ENCODE results near the gene GTPBP1.

Gene GTPBP1

GRCh38 chr22:38704654-38705234 is 1.0 kb upstream of the GTPBP1 start:
- no peak for DNase-seq

GRCh38 chr22:38706101-38706900 is 557 bp downstream of the GTPBP1 start:
- DNase-seq, result peak; percentile 27

GRCh38 chr22:38706901-38707195 is 1.1 kb downstream of the GTPBP1 start:
- no peak for DNase-seq

- no peak for DNase-seq
Measured at GRCh38 chr22:38707346-38707745, 1.6 kb downstream of the GTPBP1 start.

- DNase-seq, result no peak
Measured at GRCh38 chr22:38707984-38708383, 2.2 kb downstream of the GTPBP1 start.

- no peak for DNase-seq
Measured at GRCh38 chr22:38709306-38709705, 3.6 kb downstream of the GTPBP1 start.

GRCh38 chr22:38710351-38710750 is 4.6 kb downstream of the GTPBP1 start:
- no peak for DNase-seq

- no peak for DNase-seq
Measured at GRCh38 chr22:38710866-38711265, 5.1 kb downstream of the GTPBP1 start.

GRCh38 chr22:38712486-38713207 is 6.9 kb downstream of the GTPBP1 start:
- no peak for DNase-seq

GRCh38 chr22:38713921-38714320 is 8.2 kb downstream of the GTPBP1 start:
- DNase-seq, result no peak

GRCh38 chr22:38715176-38715764 is 9.5 kb downstream of the GTPBP1 start:
- no peak for DNase-seq

- DNase-seq, result no peak
Measured at GRCh38 chr22:38715852-38716251, 10.1 kb downstream of the GTPBP1 start.

- no peak for DNase-seq
Measured at GRCh38 chr22:38716271-38716670, 10.5 kb downstream of the GTPBP1 start.

GRCh38 chr22:38716826-38717225 is 11.1 kb downstream of the GTPBP1 start:
- no peak for DNase-seq

GRCh38 chr22:38717244-38717643 is 11.5 kb downstream of the GTPBP1 start:
- DNase-seq, result no peak

- no peak for DNase-seq
Measured at GRCh38 chr22:38718414-38718813, 12.7 kb downstream of the GTPBP1 start.

GRCh38 chr22:38719196-38719595 is 13.5 kb downstream of the GTPBP1 start:
- DNase-seq, result no peak

GRCh38 chr22:38720350-38720749 is 14.6 kb downstream of the GTPBP1 start:
- no peak for DNase-seq

- no peak for DNase-seq
Measured at GRCh38 chr22:38721551-38721950, 15.8 kb downstream of the GTPBP1 start.

- no peak for DNase-seq
Measured at GRCh38 chr22:38724176-38724575, 18.4 kb downstream of the GTPBP1 start.

- DNase-seq, result no peak
Measured at GRCh38 chr22:38724926-38725571, 19.3 kb downstream of the GTPBP1 start.

- no peak for DNase-seq
Measured at GRCh38 chr22:38725900-38726655, 20.3 kb downstream of the GTPBP1 start.

- DNase-seq, result no peak
Measured at GRCh38 chr22:38727123-38727522, 21.4 kb downstream of the GTPBP1 start.
